NCI-H1048 (cell line): Measurements from ENCODE around the gene AKAP6.

Experiments
- DNase-seq: peaks from one replicate; lab custom pipeline; 2025; lab: John Stamatoyannopoulos, UW

Gene AKAP6

GRCh38 chr14:32478050-32478449 lies 149.0 kb downstream of the AKAP6 start:
- DNase-seq = no peak

DNA sequence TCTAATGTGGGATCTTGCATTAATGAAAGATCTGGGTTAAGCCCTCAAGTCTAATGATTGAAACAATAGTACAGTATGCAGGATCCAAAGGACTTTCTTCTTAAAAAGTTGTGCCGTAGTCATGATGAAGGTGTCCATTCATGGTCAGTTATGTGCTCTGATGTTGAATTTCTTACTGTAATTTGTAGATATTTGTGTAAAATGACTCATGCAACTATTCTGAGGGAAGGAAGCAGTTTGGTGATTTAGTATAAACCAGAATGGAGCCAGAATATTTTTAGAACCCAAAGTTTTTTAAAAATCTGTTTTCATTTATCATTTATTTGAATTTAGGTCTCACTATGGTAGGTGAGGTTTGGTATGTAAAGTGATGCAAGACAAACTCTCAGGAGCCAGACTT lies 151.2 kb downstream of the AKAP6 start:
- DNase-seq = no peak

GRCh38 chr14:32481707-32482106 lies 152.6 kb downstream of the AKAP6 start:
- DNase-seq = no peak

DNA sequence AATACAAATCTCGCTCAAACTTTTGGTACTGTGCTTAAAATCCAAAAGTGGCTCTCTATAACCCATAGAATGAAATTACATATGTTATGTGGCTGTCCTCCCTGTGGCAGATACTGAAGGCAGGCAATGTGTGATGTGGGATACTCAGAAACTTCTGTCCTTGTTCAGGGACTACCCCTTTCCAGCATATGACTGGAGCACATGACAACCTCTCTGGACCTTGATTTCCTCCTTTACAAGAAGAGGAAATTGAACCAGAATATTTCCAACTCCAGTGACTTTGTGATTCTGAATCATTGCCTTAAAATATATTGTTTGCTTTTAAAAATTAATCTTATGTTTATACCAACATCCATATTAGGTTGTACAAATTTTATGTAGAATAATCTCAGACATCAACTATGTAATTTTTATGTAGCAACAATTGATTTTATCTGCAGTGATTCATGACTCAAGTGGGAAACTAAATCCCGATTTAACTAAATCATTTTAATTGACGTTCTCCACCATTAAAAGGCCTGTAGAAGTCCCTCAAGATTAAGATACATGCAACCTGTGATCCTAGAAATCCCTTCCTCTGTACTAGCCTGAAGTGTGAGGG lies 162.4 kb downstream of the AKAP6 start:
- no peak for DNase-seq

DNA sequence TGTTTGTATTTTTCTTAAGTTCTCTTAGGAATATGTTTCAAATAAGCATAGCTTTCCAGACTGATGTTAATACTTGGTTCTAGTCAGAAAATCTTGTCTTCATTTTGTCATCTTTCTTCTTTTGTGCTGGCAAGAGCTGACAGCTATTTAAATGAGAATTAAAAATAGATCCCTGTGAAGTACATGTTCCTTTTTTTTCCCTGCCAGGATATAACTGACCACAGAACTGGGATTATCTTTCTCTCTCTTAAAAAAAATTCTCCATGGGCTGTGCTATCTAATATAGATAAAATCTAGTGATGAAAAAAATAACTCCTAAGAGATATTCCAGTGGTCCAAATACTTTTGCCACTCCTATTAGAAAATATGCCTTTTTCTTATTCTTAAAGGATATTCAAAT lies 163.4 kb downstream of the AKAP6 start:
- no peak for DNase-seq

- DNase-seq = no peak
Measured at GRCh38 chr14:32494609-32495434, 165.7 kb downstream of the AKAP6 start.

GRCh38 chr14:32495435-32495734 lies 166.3 kb downstream of the AKAP6 start:
- DNase-seq = no peak

- no peak for DNase-seq
Measured at GRCh38 chr14:32497248-32497647, 168.2 kb downstream of the AKAP6 start.

DNA sequence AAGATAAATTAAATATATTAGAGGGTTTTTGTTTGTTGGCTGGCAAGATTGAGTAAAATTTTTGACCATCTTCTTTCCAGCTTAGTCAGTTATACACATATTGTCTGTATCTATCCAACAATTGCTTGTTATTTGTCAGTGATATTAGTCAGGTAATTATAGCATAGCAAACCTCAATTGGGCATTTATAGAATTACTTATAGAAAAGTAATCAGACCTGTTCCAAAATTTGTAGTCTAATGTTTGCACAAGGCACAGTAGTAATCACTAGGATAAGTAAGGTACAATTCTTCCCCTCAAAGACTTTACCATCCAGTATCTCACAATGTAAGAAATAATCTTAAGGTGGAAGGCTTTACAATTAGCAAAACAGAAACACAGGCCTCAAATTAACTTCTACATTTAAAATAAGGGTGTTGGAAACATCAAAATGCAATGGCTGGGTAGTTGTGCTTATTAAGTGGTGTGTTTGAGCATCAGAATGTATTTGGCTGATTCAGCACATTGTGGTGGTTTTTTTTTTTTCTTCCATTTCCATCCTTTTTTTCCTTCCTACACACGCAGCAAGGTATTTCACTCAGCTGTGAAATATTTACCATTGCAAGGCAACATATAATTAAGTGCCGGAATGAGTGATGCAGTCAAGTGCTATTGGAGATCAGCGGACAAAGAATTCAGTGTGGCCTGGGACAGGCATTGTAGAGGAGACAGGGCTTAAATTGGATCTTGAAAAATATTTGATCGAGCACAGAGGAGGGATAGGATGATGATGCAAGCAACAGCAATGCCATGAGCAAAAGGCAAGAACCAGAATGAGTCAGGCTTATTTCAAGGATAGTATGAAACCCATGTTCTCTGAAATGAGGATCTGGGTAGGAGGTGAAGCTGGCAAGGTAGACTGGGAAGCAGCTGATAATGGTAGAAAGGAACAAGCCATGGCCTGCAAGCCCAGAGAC lies 178.2 kb downstream of the AKAP6 start:
- no peak for DNase-seq

DNA sequence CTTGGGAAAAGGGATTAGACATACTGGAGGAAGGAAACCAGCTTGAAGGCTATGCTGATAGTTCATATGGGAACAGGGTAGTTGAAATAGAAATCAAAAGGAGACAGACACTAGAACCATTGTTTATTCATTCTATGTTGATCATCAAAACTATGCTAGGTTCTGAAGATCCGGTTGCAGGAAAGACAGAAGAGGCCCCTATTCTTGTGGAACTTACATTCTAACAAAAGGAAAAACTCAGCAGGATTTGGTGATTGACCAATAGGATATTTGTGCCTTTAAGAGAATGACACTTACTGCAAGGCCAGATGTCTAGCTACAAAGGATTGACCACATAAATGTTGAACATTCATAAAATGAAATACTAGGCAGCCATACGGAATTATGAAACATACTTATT lies 179.2 kb downstream of the AKAP6 start:
- no peak for DNase-seq

DNA sequence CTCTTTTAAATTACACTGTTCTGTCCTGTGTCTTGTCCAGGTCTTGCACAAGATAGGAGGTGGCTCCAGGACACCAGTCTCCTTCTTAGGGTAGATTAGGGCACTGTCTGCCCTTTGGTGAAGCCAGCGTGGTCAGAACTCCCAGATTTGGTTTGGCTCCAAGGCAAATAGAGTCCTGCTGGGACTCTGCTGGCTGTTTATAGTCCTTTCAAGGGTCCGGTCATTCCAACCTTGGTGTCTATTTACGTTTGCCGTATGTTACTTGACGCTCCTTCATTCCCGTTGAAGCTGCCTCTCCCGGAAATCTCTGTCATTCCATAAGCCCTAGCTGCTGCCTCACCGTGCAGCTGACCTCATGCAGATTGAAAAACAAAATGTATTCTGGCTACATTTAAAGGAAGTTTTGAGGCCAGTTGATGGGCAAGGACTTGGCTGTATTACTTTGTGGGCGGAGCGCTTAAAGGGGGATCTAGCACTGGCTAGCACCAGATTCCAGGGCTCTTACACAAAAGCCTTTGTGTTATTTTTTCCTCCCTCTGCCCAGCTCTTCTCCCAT lies 180.6 kb downstream of the AKAP6 start:
- DNase-seq = no peak

DNA sequence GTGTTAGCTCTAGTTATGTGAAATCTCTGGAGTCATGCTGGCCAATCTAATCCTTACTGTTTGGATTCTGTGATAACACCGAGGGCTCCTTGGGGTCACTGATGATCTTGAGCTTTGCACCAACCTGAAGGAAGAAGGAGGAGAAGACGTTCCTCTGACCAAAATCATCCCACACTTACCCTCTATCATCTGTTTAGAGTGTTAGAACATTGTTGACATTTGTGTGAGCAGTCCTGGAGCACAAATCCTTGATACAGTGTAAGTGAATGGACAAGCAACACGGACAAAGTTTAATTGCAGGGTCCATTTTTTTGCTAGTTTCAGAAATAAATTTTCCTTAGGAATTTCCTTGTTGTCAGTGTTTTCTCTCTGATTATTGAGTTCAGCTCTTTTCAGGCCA lies 181.7 kb downstream of the AKAP6 start:
- no peak for DNase-seq

GRCh38 chr14:32512348-32512747 lies 183.2 kb downstream of the AKAP6 start:
- DNase-seq = no peak

- no peak for DNase-seq
Measured at GRCh38 chr14:32512813-32513212, 183.7 kb downstream of the AKAP6 start.

GRCh38 chr14:32513571-32514009 lies 184.5 kb downstream of the AKAP6 start:
- no peak for DNase-seq

DNA sequence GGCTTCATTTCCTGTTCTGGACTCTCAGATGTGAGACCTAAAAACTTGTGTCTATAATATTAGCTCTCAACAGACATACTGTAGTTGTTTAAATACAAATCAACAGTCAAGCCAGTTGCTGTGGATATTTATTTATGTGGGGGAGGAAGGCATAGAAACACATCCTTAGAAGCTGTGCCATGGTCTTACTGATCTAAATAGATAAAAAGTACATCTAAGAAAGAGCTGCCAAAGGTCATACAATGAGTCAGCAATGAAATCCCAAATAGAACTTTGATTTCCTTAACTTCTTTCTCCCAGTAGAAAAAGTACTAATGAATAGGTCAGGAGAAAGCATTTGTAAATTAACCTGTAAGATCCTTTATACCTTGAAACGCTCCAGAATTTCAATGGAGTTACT lies 185.1 kb downstream of the AKAP6 start:
- DNase-seq = no peak

- DNase-seq = no peak
Measured at GRCh38 chr14:32514681-32515080, 185.6 kb downstream of the AKAP6 start.

DNA sequence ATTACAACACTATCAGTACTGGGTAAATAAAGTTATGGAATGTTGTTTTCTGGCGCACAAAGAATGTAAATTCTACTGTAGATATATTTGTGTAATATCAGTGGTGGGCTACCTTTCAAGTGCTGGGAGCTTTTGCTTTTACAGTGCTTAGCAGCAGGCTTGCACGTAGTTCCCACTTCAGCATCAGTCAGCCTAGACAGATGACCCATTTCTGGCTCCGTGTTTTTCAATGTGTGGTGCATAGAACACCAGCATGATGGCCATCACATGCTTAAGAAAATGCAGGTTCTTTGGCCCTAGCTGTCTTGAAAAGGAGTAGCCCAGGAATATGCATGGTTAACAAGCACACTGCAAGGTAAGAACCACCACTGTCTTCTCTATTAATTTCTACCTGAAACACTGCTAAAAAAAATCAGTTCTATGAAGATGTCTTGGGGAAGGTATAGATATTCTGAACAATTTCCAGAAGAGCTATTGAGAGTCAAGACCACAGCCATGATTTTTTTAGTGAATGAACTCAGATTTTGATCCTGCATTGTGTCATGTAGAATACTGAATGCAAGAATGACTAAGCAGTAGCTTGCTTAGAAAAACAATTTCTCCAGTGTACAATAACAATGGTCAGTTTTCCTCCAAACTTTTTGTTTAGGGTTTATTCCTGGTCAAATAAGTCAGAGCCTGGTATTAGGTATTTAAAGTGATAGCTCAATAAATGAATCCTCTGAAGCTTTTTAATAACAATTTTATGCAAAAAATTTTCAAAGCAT lies 195.7 kb downstream of the AKAP6 start:
- no peak for DNase-seq

- DNase-seq = no peak
Measured at GRCh38 chr14:32525591-32525990, 196.5 kb downstream of the AKAP6 start.

DNA sequence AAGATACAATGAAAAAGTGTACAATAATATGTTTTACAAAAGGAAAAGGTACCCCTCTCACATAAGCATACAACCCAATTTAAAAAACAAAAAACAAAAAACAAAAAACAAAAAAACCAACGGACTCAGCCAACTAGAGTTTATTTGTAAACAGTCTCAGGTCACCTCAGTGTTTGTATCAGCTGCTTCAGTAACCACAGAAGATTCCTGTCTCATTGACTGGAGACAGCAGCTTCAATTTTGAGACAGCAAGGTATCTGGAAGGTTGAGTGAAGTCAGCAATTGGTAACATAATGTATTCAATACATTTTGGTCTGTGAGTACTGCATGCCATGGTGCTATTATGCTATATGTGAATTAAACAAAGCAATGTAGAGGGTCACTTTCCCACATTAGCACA lies 201.7 kb downstream of the AKAP6 start:
- DNase-seq = no peak

DNA sequence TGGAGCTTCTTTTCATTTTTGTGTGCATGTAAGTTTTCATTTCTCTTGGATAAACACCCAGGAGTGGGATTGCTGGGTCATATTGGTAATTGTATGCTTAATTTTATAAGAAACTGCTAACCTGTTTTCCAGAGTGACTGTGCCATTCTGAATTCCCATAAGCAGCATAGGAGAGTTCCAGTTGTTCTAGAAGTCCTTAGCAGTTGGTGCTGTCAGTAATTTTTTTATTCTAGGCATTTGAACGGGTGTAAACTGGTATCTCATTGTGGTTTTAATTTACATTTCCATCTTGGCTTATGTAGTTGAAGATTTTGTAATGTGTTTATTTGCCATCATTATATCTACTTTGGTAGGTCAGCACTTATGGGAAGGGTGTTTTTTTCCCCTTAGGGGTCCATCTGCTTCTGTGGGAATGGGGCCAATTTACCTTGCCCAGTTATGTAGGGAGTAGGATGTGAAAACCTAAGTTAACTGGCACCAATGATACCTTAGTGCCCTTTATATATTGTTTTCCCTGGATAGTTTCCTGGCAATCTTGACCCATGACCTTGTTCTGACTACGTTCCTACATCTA lies 202.9 kb downstream of the AKAP6 start:
- DNase-seq = no peak
